ENCODE data around the gene MBTPS2. TPM values are rescaled to one million over a fixed set of nuclear protein-coding genes. Genes with fewer than 3 reads are reported as not detected.
"Not testable (repeated sequence)": the region's sequence is repeated elsewhere in the genome, so short reads cannot be mapped to it uniquely, and the experiment has no call there.

Gene MBTPS2
- total RNA-seq, 1 donor from 2014 or later = 13.5 TPM

GRCh38 chrX:21816136-21816535, 23.3 kb upstream of the MBTPS2 start:
- H3K4me3 Mint-ChIP-seq (ENCODE audit: low read depth) = no peak overlapping the region

GRCh38 chrX:21820170-21820569, 19.2 kb upstream of the MBTPS2 start:
- not testable (repeated sequence) for H3K36me3 Mint-ChIP-seq (ENCODE audit: insufficient read depth); H3K4me1 Mint-ChIP-seq (ENCODE audit: low read depth); H3K27ac Mint-ChIP-seq; H3K4me3 Mint-ChIP-seq (ENCODE audit: low read depth); DNase-seq (ENCODE audit: low spot score, unreplicated experiment); H3K27me3 Mint-ChIP-seq; H3K9me3 Mint-ChIP-seq (ENCODE audit: low read depth)

More at GRCh38 chrX:21816136-21816535, 23.3 kb upstream of the MBTPS2 start:
- Mint-ChIP-seq H3K4me1 (ENCODE audit: low read depth) (peaks cover 24% of the 10 kb centered on the region), H3K9me3 (ENCODE audit: low read depth) (peaks cover 5% of the 10 kb centered on the region), H3K27ac (no peak overlapping the region), H3K27me3 (no peaks in the 10 kb centered on the region), H3K36me3 (ENCODE audit: insufficient read depth) (no peaks in the 10 kb centered on the region)
- no peak for DNase-seq (ENCODE audit: low spot score, unreplicated experiment)
- TF ChIP-seq CTCF (IDR thresholded peaks at IDR 0.05; ENCODE audit: unreplicated experiment) = no peak

- no peak for DNase-seq (ENCODE audit: low spot score, unreplicated experiment)
- no peak overlapping the region for H3K27ac Mint-ChIP-seq
- H3K36me3 Mint-ChIP-seq (ENCODE audit: insufficient read depth) = no peaks in the 10 kb centered on the region
- no peaks in the 10 kb centered on the region for H3K4me1 Mint-ChIP-seq (ENCODE audit: low read depth)
- no peaks in the 10 kb centered on the region for H3K9me3 Mint-ChIP-seq (ENCODE audit: low read depth)
- TF ChIP-seq CTCF (IDR thresholded peaks at IDR 0.05; ENCODE audit: unreplicated experiment) = no peak
- H3K4me3 Mint-ChIP-seq (ENCODE audit: low read depth) = no peak overlapping the region
- no peaks in the 10 kb centered on the region for H3K27me3 Mint-ChIP-seq
Observed at GRCh38 chrX:21821875-21822274, 17.5 kb upstream of the MBTPS2 start.

GRCh38 chrX:21831496-21831895, 7.9 kb upstream of the MBTPS2 start:
- Mint-ChIP-seq H3K27ac (peak overlapping the region; percentile 59), H3K27me3 (no peaks in the 10 kb centered on the region), H3K9me3 (ENCODE audit: low read depth) (peaks cover 6% of the 10 kb centered on the region), H3K4me3 (ENCODE audit: low read depth) (no peak overlapping the region), H3K36me3 (ENCODE audit: insufficient read depth) (peaks cover 4% of the 10 kb centered on the region), H3K4me1 (ENCODE audit: low read depth) (peaks cover 7% of the 10 kb centered on the region)
- DNase-seq (ENCODE audit: low spot score, unreplicated experiment) = no peak
- TF ChIP-seq CTCF (IDR thresholded peaks at IDR 0.05; ENCODE audit: unreplicated experiment) = no peak

GRCh38 chrX:21837056-21837455, 2.4 kb upstream of the MBTPS2 start:
- H3K27ac Mint-ChIP-seq = no peak overlapping the region
- H3K4me1 Mint-ChIP-seq (ENCODE audit: low read depth) = peaks cover 3% of the 10 kb centered on the region
- TF ChIP-seq CTCF (IDR thresholded peaks at IDR 0.05; ENCODE audit: unreplicated experiment) = no peak
- H3K27me3 Mint-ChIP-seq = no peaks in the 10 kb centered on the region
- no peak for DNase-seq (ENCODE audit: low spot score, unreplicated experiment)
- H3K36me3 Mint-ChIP-seq (ENCODE audit: insufficient read depth) = peaks cover 4% of the 10 kb centered on the region
- H3K9me3 Mint-ChIP-seq (ENCODE audit: low read depth) = peaks cover 6% of the 10 kb centered on the region
- H3K4me3 Mint-ChIP-seq (ENCODE audit: low read depth) = no peak overlapping the region

- no peaks in the 10 kb centered on the region for H3K27me3 Mint-ChIP-seq
- H3K36me3 Mint-ChIP-seq (ENCODE audit: insufficient read depth) = peaks cover 2% of the 10 kb centered on the region
- DNase-seq (ENCODE audit: low spot score, unreplicated experiment) = no peak
- no peak for TF ChIP-seq CTCF (IDR thresholded peaks at IDR 0.05; ENCODE audit: unreplicated experiment)
- H3K4me3 Mint-ChIP-seq (ENCODE audit: low read depth) = peak overlapping the region; percentile 92
- H3K4me1 Mint-ChIP-seq (ENCODE audit: low read depth) = peaks cover 8% of the 10 kb centered on the region
- H3K27ac Mint-ChIP-seq = peak overlapping the region; percentile 98
- no peaks in the 10 kb centered on the region for H3K9me3 Mint-ChIP-seq (ENCODE audit: low read depth)
Observed at GRCh38 chrX:21838937-21839333, 482 bp upstream of the MBTPS2 start.

Measured in progenitor cell of endocrine pancreas (in vitro differentiated cells).